Cardiac fibroblast (primary cell): ENCODE data around the gene ELMO1.

Experiments used
- DNase-seq, 2 donors: peaks; one replicate each; pipeline versions ENCODE4 v3.0.0 to v3.0.0-alpha.2; 2010; ENCODE audit warnings: low read depth in 2 of 2
- H3K4me3 ChIP-seq, 2 donors: replicated peaks in 1 of 2; 1 replicate in 1 of 2; 2 replicates in 1 of 2; pipeline ENCODE4 v1.5.1; 2011; ENCODE audit warnings: low read depth in 2 of 2, low read length in 2 of 2, mild to moderate bottlenecking in 2 of 2, moderate library complexity in 1 of 2
- CTCF ChIP-seq: IDR thresholded peaks from one replicate; pipeline ENCODE4 v1.5.1; 2011; ENCODE audit warnings: low read depth, mild to moderate bottlenecking, low read length, inconsistent platforms

ELMO1 gene

DNA sequence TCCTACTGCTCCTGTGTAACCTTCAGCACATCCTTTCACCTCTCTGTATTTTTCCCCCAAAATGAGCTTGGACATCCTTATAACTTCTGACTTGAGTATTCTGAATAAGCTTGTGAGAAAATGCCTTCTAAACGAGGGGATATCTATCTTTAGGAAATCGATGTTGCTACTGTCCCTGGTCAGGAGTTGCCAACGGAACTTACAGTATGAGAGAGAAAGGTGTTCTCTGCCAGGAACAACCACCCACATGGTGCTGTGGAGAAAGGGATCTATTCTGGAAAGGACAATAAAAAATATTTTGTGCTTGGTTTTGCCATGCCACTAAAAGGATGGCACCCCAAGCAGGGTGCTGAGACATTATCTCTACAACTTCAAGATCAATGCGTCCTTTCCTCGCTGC lies 537.8 kb downstream of the ELMO1 start:
- H3K4me3 ChIP-seq = no peak overlapping the region
- no peak for DNase-seq
- no peak for TF ChIP-seq CTCF

GRCh38 chr7:36910401-36910800 lies 538.3 kb downstream of the ELMO1 start:
- no peak for TF ChIP-seq CTCF
- no peak for DNase-seq

GRCh38 chr7:36906956-36907635 lies 541.6 kb downstream of the ELMO1 start:
- no peak for DNase-seq
- H3K4me3 ChIP-seq = no peak overlapping the region
- no peak for TF ChIP-seq CTCF

More at GRCh38 chr7:36910401-36910800, 538.3 kb downstream of the ELMO1 start:
- no peak overlapping the region for H3K4me3 ChIP-seq

DNA sequence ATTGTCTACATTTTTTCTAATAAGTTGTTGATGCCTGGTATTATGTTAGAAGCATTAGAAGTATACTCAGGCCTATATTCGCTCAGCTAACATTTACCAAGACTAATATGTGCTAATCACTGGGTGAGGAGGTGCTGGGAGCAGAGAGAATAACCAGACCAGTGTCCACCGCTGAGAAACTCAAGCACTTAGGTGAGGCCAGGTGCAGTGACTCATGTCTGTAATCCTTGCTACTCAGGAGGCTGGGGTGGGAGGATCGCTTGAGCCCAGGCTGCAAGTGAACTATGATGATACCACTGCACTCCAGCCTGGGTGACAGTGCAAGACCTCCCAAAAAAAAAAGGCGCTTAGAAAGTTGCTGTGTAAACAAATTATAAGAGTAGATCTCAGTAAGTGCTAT lies 542.2 kb downstream of the ELMO1 start:
- TF ChIP-seq CTCF = no peak
- no peak overlapping the region for H3K4me3 ChIP-seq
- no peak for DNase-seq

- DNase-seq = no peak
- TF ChIP-seq CTCF = no peak
- no peak overlapping the region for H3K4me3 ChIP-seq
These were observed 542.8 kb downstream of the ELMO1 start for GRCh38 chr7:36905841-36906240.

DNA sequence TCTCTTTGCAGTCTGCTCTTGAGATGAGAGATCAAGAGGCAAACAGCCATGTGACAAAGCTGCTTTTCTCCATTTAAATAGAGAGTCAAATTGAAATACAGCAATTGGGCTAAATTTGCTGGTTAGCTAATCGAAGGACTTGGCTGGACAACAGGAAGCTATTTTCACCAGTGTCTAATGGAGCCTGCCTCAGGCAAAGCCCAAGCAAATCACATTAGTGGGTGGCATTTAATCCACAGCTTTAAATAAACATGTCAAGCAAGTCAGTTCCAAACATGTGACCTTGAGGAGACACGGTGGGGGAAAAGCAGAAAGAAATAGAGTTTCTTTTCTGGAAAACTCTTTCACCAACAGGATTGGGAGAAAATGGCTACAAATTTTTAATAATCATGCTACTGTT lies 543.9 kb downstream of the ELMO1 start:
- no peak for DNase-seq
- no peak for TF ChIP-seq CTCF
- H3K4me3 ChIP-seq = no peak overlapping the region

DNA sequence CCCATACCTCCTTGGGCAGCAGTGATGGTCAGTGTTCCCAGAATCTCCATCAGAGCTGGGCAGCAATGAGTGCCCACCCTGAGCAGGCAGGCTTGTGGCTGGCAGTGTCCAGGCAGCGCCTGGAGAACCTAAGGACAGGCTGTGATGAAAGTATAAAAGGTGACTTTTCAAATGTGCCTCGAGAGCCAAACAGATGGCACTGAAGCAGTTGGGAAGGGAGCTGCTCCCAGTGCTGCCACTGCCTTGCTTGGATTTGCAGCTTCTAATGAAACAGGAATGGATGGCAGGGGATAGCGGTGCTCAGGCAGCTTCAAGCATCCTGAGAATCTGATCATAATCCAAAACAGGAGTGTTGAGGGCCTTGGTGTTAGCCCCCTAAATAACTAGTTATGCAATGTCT lies 544.6 kb downstream of the ELMO1 start:
- no peak for DNase-seq
- no peak overlapping the region for H3K4me3 ChIP-seq
- TF ChIP-seq CTCF = no peak
